Hypothalamus (tissue), 51 donors: ENCODE data around the gene MGLL.

Experiments used
- DNase-seq, 51 donors: peaks; one replicate each; lab custom pipeline; 2025; lab: John Stamatoyannopoulos, UW

MGLL gene

GRCh38 chr3:127761441-127761801 is 60.9 kb downstream of the MGLL start:
- peak in 16 of 51 donors; percentile 8 to 59 (median 31) for DNase-seq

GRCh38 chr3:127760791-127761440 is 61.4 kb downstream of the MGLL start:
- no peak for DNase-seq

- DNase-seq, result peak in 3 of 51 donors; percentile 22 to 49 (median 23)
These were observed 62.0 kb downstream of the MGLL start for GRCh38 chr3:127760361-127760760.

GRCh38 chr3:127759826-127760225 is 62.5 kb downstream of the MGLL start:
- no peak for DNase-seq

- no peak for DNase-seq
These were observed 64.3 kb downstream of the MGLL start for GRCh38 chr3:127758013-127758412.

GRCh38 chr3:127755305-127755681 is 67.0 kb downstream of the MGLL start:
- no peak for DNase-seq

- peak in 3 of 51 donors; percentile 49 to 53 (median 51) for DNase-seq
These were observed 67.7 kb downstream of the MGLL start for GRCh38 chr3:127754411-127755304.

- no peak for DNase-seq
These were observed 68.4 kb downstream of the MGLL start for GRCh38 chr3:127753898-127754410.

GRCh38 chr3:127753338-127753737 is 69.0 kb downstream of the MGLL start:
- DNase-seq, result no peak

GRCh38 chr3:127751782-127752181 is 70.5 kb downstream of the MGLL start:
- no peak for DNase-seq

- DNase-seq, result no peak
These were observed 71.1 kb downstream of the MGLL start for GRCh38 chr3:127751163-127751621.

- no peak for DNase-seq
These were observed 71.9 kb downstream of the MGLL start for GRCh38 chr3:127750226-127751031.

- DNase-seq, result no peak
These were observed 72.5 kb downstream of the MGLL start for GRCh38 chr3:127749787-127750225.

GRCh38 chr3:127749361-127749760 is 73.0 kb downstream of the MGLL start:
- DNase-seq, result no peak

- peak in 4 of 51 donors; percentile 14 to 38 (median 31) for DNase-seq
These were observed 73.5 kb downstream of the MGLL start for GRCh38 chr3:127748754-127749327.

GRCh38 chr3:127747751-127748521 is 74.4 kb downstream of the MGLL start:
- no peak for DNase-seq

GRCh38 chr3:127747066-127747465 is 75.2 kb downstream of the MGLL start:
- no peak for DNase-seq

- DNase-seq, result no peak
These were observed 75.8 kb downstream of the MGLL start for GRCh38 chr3:127746400-127747057.
